HG03565 (cell line): ENCODE measurements around the gene SCN2A.

ENCODE experiments used
- ATAC-seq: cut with Tn5 transposase; IDR thresholded peaks from one replicate; pipeline ENCODE4 v1.9.1; 2021; ENCODE audit warnings: mild to moderate bottlenecking, moderate library complexity; ENCODE audit not compliant: unreplicated experiment

The SCN2A gene

GRCh38 chr2:165410276-165410675, 171.1 kb downstream of the SCN2A start:
- ATAC-seq, result no peak

- ATAC-seq, result no peak
These were observed 175.0 kb downstream of the SCN2A start for GRCh38 chr2:165414187-165414586.

- no peak for ATAC-seq
These were observed 177.8 kb downstream of the SCN2A start for GRCh38 chr2:165417009-165417408.

- ATAC-seq, result no peak
These were observed 181.0 kb downstream of the SCN2A start for GRCh38 chr2:165420231-165420630.

- ATAC-seq, result no peak
These were observed 183.9 kb downstream of the SCN2A start for GRCh38 chr2:165423081-165423480.

GRCh38 chr2:165425556-165425955, 186.3 kb downstream of the SCN2A start:
- ATAC-seq, result no peak

- no peak for ATAC-seq
These were observed 188.5 kb downstream of the SCN2A start for GRCh38 chr2:165427686-165428085.

- ATAC-seq, result no peak
These were observed 189.7 kb downstream of the SCN2A start for GRCh38 chr2:165428926-165429325.

GRCh38 chr2:165431014-165431413, 191.8 kb downstream of the SCN2A start:
- no peak for ATAC-seq

GRCh38 chr2:165432234-165432966, 193.2 kb downstream of the SCN2A start:
- ATAC-seq, result no peak

- ATAC-seq, result no peak
These were observed 195.8 kb downstream of the SCN2A start for GRCh38 chr2:165434865-165435496.

GRCh38 chr2:165435611-165436010, 196.4 kb downstream of the SCN2A start:
- no peak for ATAC-seq

GRCh38 chr2:165436559-165436958, 197.3 kb downstream of the SCN2A start:
- no peak for ATAC-seq

GRCh38 chr2:165440367-165440766, 201.2 kb downstream of the SCN2A start:
- ATAC-seq, result no peak
